Stimulated activated naive CD4-positive, alpha-beta T cell treated with Interleukin-2 at 50 U/mL for 16 hours (primary cell): ENCODE measurements around the gene CHPT1.
"Not testable (repeated sequence)": the region's sequence is repeated elsewhere in the genome, so short reads cannot be mapped to it uniquely, and the experiment has no call there.

ENCODE experiments used
- DNase-seq: peaks from one replicate; lab custom pipeline; 2025; lab: John Stamatoyannopoulos, UW

Gene CHPT1

DNA sequence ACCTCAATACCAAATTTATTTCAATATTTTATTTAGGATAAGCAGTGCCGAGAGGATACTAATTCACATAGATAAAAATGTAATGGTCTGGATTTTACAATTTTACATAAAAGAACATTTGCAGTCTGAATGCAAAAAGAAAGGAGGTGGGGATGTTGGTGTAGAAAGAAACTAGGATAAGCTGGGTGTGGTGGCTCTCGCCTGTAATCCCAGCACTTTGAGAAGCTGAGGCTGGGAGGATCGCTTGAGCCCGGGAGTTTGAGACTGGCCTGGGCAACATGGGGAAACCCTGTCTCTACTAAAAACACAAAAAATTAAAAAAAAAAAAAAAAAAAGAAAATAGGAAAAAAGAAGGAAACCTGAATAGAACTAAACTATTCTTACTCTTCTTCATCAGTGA, 25.0 kb downstream of the CHPT1 start:
- no peak for DNase-seq

- no peak for DNase-seq
Measured at GRCh38 chr12:101727098-101727497, 29.7 kb downstream of the CHPT1 start.

- no peak for DNase-seq
Measured at GRCh38 chr12:101729842-101730241, 32.4 kb downstream of the CHPT1 start.

DNA sequence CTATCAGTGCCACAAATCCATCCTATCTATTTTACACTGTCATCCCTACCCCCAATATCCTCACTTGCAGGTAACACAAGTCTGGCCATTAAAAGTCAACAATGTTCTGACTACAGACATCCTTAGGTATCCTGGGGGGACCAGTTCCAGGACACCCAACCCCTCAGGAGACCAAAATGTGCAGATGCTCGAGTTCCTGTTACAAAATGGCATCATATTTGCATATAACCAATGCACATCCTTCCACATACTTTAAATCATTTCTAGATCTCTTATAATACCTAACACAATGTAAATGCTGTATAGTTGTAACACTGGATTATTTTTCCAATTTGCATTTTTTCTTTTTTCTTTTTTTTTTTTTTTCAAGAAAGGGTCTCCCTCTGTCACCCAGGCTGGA, 34.9 kb downstream of the CHPT1 start:
- no peak for DNase-seq

DNA sequence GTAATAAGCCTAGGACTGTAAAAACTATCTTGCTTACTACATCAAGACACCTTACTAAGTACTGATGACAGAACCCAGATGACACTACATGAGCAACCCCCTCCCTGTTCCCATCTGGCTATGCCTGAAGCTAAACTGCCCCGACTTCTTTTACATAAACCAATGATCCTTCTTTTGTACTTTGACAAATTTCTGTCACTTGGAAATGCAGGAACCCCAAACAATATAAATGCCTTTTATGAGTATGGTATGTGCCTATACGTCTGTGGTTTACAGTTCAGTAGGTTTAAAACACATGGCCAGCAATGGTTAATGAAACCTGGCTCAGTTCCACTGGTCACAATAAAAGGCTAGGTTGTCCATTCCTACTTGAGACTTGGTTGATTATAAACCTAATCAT, 35.7 kb downstream of the CHPT1 start:
- no peak for DNase-seq

GRCh38 chr12:101734482-101734881, 37.0 kb downstream of the CHPT1 start:
- not testable (repeated sequence) for DNase-seq

DNA sequence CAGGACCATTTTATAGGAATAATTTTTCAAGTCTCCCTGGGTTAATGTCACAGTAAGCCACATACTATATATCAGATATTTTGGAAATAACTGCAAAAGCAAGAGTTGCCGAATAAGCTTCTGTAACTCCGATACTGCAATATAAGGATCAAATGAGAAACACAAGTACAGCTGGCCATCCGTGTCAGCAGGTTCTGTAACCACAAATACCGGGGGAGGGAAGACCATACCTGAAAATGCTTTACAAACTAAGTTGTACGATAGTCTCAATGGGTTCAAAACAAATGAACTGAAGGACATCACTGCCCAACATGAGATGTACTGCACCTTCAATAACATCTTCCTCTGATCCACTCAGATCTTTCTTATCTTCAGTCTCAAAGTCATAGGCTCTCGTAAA, 40.0 kb downstream of the CHPT1 start:
- DNase-seq: no peak

DNA sequence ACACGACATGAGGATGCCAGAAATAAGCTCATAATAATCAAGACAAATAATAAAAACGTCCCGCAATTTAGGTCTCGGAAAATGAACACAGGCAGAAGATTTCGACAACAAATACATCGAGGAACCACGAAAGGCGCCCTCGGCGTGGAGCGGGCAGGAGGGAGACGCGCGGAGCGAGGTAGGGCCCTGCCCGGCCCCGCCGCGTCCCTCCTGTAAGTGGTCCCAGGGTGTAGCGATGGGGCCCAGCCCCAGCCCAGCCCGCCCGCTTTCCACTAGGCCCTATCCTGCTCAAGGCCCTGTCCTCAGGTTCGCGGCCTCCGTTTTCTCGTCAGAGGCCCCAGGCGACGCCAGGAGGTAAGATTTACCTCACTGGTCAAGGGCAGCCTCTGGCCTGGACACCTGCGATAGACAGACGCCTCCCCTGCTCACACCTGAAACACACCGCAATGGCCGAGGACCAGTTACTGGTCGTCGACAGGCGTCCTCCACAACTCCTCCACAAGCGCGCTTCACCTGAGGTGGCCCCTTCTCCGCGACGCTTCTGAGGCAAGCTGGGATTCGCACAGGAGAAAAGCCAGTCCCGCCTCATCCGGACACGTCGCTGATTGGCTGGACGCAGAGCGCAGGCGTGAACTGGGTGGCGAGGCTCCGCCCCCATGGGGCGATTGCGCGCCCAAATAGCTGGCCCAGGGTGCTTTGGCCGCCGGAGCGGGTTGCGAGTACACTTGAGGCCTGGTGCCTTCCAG, 41.7 kb downstream of the CHPT1 start, which contains the start of gene SYCP3:
Gene SYCP3, minus strand, starts transcription at position 543 of the 746 bp plus-strand sequence. CDS start 1,527 bp downstream, outside the sequence.
- DNase-seq: no peak

DNA sequence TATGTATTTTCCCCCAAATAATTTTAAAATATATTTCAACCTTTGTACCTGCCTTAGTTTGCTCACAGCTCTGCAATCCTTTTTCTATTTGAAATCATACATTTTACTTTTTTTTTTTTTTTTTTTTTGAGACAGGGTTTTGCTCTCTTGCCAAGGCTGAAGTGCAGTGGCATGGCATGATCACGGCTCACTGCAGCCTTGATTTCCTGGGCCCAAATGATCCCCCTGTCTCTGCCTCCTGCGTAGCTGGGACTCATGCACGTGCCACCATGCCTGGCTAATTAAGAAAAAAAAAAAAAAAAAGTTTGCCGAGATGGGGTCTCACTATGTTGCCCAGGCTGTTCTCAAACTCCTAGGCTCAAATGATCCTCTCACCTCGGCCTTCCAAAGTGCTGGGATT, 43.1 kb downstream of the CHPT1 start:
- DNase-seq: no peak

- no peak for DNase-seq
Measured at GRCh38 chr12:101740980-101741379, 43.5 kb downstream of the CHPT1 start.

DNA sequence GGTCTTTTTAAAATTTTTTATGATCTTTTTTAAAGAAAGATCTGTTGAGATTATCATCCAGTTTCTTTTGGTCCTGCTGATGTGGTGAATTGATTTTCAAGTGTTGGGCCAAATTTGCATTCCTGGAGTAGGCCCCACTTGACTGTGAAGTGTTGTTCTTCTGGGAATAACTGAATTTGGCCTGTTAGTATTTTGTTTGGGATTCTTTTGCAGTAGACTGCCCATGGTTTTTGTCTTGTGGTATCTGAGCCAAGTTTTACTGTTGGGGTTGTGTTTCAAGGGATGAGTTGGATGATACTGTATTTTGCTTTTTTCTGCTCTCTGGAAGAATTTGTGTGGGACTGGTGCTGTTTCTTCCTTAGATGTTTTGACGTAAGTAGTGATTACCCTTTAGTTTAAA, 45.8 kb downstream of the CHPT1 start:
- no peak for DNase-seq

DNA sequence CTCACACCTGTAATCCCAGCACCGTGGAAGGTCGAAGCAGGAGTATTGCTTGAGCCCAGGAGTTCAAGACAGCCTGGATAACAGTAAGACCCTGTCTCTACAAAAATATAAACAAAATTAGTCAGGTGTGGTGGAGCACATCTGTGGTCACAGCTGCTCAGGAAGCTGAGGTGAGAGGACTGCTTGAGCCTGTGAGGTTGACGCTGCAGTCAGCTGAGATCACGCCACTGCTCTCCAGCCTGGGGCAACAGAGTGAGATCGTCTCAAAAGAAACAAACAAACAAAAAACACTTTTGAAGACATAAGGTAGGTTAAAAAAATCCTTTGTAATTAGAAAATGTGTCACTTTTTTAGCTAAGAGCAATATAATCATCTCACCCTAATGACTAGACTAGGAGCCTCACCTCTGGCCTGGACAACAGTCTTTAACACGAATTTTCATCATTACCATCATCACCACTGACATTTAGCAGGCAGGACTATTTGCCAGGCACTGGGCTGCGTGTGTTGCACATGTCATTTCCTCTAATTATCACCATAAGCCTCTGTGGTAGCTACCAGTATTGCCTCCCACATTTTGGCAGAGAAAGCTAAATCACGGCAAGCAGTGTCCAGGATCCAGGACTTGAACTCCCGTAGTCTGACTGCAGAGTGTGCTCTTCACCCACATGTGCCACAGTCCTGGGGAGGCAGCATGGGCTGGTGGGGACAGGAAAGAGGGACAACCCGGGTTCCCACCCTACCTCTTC, 46.5 kb downstream of the CHPT1 start:
- DNase-seq: no peak

GRCh38 chr12:101745481-101745880, 48.0 kb downstream of the CHPT1 start:
- DNase-seq: no peak

- DNase-seq: no peak
Measured at GRCh38 chr12:101746196-101746595, 48.8 kb downstream of the CHPT1 start.

DNA sequence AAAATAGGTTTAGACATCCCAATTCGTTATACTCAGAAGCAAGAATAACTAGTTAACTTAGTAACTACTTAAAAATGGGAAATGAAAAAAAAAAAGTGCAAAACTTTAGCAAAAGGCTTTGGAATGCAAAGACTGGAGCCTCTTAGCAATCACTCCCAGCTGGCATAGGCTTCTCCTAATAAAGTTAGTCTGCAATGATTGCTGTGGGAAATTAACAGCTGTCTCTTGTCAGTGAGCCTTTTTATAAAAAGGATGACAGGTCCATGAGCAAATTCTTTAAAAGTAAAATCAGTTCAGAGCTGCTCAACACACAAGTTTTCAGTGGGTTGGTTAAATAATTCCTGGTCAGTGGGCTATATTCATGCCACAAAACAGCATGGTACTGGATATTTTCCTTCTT, 49.2 kb downstream of the CHPT1 start:
- DNase-seq: no peak

GRCh38 chr12:101747697-101748096, 50.3 kb downstream of the CHPT1 start:
- DNase-seq: no peak

GRCh38 chr12:101748907-101749306, 51.5 kb downstream of the CHPT1 start:
- no peak for DNase-seq

DNA sequence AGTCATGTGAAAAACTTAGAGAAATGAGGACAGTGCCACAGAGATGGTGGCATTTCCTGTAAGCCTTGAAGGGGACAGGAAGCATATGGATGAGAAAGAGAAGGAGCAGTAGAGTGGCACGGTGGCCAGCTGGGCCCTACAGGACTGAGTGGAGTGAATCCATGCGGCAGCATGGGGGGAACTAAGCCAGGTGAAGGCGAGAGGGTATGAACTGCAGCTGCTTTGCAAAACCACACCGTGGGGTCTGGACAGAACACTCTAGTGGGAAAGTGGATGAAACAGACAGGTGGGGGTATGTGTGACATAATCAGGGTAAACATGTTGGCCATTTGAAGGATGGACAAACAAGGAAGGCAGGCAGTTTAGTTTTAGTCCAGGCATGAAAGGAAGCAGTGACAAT, 52.2 kb downstream of the CHPT1 start:
- DNase-seq: no peak

GRCh38 chr12:101750152-101750551, 52.7 kb downstream of the CHPT1 start:
- DNase-seq: no peak

GRCh38 chr12:101759396-101760047, 62.1 kb downstream of the CHPT1 start:
- DNase-seq: no peak

DNA sequence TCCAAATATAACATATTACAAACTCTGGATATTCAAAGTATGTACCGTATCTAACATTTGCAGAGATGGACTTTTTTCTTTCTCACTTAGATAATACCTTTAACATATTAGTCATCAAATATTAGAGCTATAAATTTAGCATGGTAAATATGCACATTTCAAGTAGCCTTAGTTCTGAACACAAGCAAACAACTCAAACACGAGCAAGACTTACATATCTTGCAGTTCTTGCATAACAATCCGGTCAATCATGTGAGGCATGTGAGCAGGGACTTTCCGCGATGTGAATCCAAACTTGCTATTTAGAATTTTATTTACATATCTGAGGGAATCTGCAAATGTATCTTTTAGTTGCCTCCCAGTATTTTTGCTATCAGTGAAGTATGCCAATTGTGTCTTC, 63.9 kb downstream of the CHPT1 start:
- no peak for DNase-seq

- DNase-seq: no peak
Measured at GRCh38 chr12:101761781-101762180, 64.3 kb downstream of the CHPT1 start.
